HT-29 (cell line): ENCODE measurements around the gene ZC3H4. TPM values are rescaled to one million over a fixed set of nuclear protein-coding genes. Genes with fewer than 3 reads are reported as not detected.

ENCODE experiments used
- DNase-seq: peaks from one replicate; pipeline ENCODE4 v3.0.0-alpha.2; 2015; ENCODE audit warnings: low spot score
- total RNA-seq: library from RNA; depleted of rRNA; stranded (reverse); fragments of >200 nt; shearing (Covaris generic); gene quantifications from 2 replicates; pipeline ENCODE4 v1.2.3, GENCODE V29; 2014; rRNA removed

The ZC3H4 gene
- total RNA-seq, 1 experiment from 2014 or later, result 36.7 TPM

- DNase-seq, result no peak
Measured at GRCh38 chr19:47021536-47022139, 91.9 kb downstream of the ZC3H4 start.

- DNase-seq, result no peak
Measured at GRCh38 chr19:47020992-47021496, 92.5 kb downstream of the ZC3H4 start.

- no peak for DNase-seq
Measured at GRCh38 chr19:47020132-47020805, 93.3 kb downstream of the ZC3H4 start.

- DNase-seq, result no peak
Measured at GRCh38 chr19:47019431-47020041, 94.0 kb downstream of the ZC3H4 start, which contains the start of gene NPAS1. NPAS1 (plus strand) TSS chr19:47019837; CDS start chr19:47021048, 1,211 bp downstream.

GRCh38 chr19:47018923-47019322 lies 94.7 kb downstream of the ZC3H4 start:
- no peak for DNase-seq

Other genes with a start within 250 kb of the ZC3H4 start
- gene NPAS1, start 93.9 kb downstream of the ZC3H4 start, total RNA-seq, result 0.50 TPM in 1 of 2 replicates, not detected in the other
- gene TMEM160, start 65.2 kb downstream of the ZC3H4 start, total RNA-seq, result 261 and 277 TPM in 2 replicates
- 220 and 231 TPM in 2 replicates for gene SAE1, start 17.1 kb upstream of the ZC3H4 start, total RNA-seq
- gene BBC3, start 117.4 kb upstream of the ZC3H4 start, total RNA-seq, result 51.0 and 56.4 TPM in 2 replicates
- 19.8 and 34.8 TPM in 2 replicates for gene CCDC9, start 142.7 kb upstream of the ZC3H4 start, total RNA-seq
- gene INAFM1, start 161.1 kb upstream of the ZC3H4 start, total RNA-seq, result 20.2 and 22.0 TPM in 2 replicates
- 0.13 and 0.28 TPM in 2 replicates for gene C5AR1, start 196.1 kb upstream of the ZC3H4 start, total RNA-seq
- not detected in 2 replicates for gene C5AR2, start 218.4 kb upstream of the ZC3H4 start, total RNA-seq
- gene DHX34, start 235.5 kb upstream of the ZC3H4 start, total RNA-seq, result 85.4 and 88.4 TPM in 2 replicates